ENCODE data around the gene ETFB. TPM values are rescaled to one million over a fixed set of nuclear protein-coding genes. Genes with fewer than 3 reads are reported as not detected.
A peak's percentile ranks its signal among the peaks of the same experiment; 100 is the strongest.

Gene ETFB
- total RNA-seq, 1 donor = 84.3 TPM

DNA sequence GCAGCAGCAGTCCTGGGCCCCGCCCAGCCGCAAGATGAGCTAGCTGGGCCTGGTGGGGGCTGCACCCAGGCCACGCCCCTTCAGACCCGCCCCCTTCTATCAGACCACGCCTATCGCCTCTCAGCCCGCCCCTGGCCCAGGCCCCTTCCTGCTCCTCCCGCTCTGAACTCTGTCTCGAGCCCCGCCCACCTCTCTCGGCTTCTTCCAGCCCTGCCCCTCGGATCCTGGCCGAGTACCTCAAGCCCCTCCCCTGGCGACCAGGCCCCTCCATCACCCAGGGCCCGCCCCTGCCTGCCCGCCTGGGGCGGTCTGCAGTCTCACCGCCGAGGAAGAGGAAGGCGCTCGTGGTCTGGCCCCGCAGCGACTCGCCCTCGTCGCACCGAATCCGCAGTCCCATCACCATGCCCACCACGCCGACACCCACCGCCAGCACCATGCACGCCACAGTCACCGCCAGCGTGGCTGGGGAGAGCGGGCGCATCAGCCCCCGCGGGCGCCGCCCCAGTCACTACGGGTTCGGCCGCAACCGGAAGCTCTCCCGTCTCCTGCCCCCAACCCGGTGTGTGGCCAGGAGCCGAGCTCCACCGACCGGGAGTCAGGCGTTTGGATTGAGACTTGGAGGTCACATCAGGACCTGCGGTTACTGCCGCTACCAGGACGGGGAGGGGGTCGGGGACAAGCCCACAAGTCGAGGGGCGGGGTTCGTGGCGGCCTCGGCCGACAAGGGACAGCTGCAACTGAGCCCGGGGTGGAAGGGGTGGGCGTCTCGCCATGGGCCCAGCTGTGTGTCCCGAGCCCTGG lies 1.6 kb upstream of the ETFB start:
- Histone ChIP-seq H3K4me1 (ENCODE audit: insufficient read depth, low read length) (peaks cover 34% of the 10 kb centered on the region), H3K79me2 (ENCODE audit: insufficient read depth, low read length) (peaks cover 27% of the 10 kb centered on the region), H3K4me2 (ENCODE audit: insufficient read depth, low read length) (peak overlapping the region; percentile 100), H3K27ac (ENCODE audit: low read depth, low read length) (peak overlapping the region; percentile 70), H2AFZ (ENCODE audit: low read length) (peak overlapping the region; percentile 94), H3K36me3 (ENCODE audit: insufficient read depth, low read length) (no peaks in the 10 kb centered on the region), H3K4me3 (ENCODE audit: insufficient read depth, low read length) (peak overlapping the region; percentile 99), H3K27me3 (ENCODE audit: insufficient read depth, low read length) (no peaks in the 10 kb centered on the region), H3K9me3 (ENCODE audit: low read depth, low read length) (no peaks in the 10 kb centered on the region), H4K20me1 (ENCODE audit: insufficient read depth, low read length) (no peaks in the 10 kb centered on the region)
- DNase-seq (ENCODE audit: insufficient read length, low spot score, missing footprints) = peak; percentile 99
- TF ChIP-seq, protein P1, sequence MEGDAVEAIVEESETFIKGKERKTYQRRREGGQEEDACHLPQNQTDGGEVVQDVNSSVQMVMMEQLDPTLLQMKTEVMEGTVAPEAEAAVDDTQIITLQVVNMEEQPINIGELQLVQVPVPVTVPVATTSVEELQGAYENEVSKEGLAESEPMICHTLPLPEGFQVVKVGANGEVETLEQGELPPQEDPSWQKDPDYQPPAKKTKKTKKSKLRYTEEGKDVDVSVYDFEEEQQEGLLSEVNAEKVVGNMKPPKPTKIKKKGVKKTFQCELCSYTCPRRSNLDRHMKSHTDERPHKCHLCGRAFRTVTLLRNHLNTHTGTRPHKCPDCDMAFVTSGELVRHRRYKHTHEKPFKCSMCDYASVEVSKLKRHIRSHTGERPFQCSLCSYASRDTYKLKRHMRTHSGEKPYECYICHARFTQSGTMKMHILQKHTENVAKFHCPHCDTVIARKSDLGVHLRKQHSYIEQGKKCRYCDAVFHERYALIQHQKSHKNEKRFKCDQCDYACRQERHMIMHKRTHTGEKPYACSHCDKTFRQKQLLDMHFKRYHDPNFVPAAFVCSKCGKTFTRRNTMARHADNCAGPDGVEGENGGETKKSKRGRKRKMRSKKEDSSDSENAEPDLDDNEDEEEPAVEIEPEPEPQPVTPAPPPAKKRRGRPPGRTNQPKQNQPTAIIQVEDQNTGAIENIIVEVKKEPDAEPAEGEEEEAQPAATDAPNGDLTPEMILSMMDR (IDR thresholded peaks at IDR 0.05; ENCODE audit: extremely low read depth, low read depth, low read length) = no peak

DNA sequence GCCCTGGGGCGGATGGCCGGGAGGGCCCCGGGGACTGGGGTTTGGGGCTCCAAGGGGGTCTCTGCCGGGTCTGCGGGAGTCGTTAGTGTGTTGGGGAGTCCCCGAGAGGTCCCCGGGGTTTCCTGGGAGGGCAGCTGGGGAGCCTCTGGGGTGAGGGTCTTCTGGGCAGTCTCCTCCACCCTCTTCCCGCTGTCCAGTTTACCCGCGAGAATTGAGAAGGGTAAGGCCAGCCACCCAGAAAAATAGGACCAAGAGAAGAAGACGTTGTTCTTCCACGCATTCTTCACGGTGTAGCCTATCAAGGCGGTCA lies 1.0 kb upstream of the ETFB start:
- H3K9me3 ChIP-seq (ENCODE audit: low read depth, low read length) = no peaks in the 10 kb centered on the region
- TF ChIP-seq, protein P1 (IDR thresholded peaks at IDR 0.05; ENCODE audit: extremely low read depth, low read depth, low read length) = no peak
- peaks cover 39% of the 10 kb centered on the region for H3K4me1 ChIP-seq (ENCODE audit: insufficient read depth, low read length)
- peak overlapping the region; percentile 100 for H3K4me2 ChIP-seq (ENCODE audit: insufficient read depth, low read length)
- no peaks in the 10 kb centered on the region for H4K20me1 ChIP-seq (ENCODE audit: insufficient read depth, low read length)
- H3K79me2 ChIP-seq (ENCODE audit: insufficient read depth, low read length) = peaks cover 30% of the 10 kb centered on the region
- no peaks in the 10 kb centered on the region for H3K27me3 ChIP-seq (ENCODE audit: insufficient read depth, low read length)
- peak overlapping the region; percentile 94 for H2AFZ ChIP-seq (ENCODE audit: low read length)
- H3K4me3 ChIP-seq (ENCODE audit: insufficient read depth, low read length) = peak overlapping the region; percentile 99
- peak; percentile 62 for DNase-seq (ENCODE audit: insufficient read length, low spot score, missing footprints)
- peak overlapping the region; percentile 70 for H3K27ac ChIP-seq (ENCODE audit: low read depth, low read length)
- no peaks in the 10 kb centered on the region for H3K36me3 ChIP-seq (ENCODE audit: insufficient read depth, low read length)

DNA sequence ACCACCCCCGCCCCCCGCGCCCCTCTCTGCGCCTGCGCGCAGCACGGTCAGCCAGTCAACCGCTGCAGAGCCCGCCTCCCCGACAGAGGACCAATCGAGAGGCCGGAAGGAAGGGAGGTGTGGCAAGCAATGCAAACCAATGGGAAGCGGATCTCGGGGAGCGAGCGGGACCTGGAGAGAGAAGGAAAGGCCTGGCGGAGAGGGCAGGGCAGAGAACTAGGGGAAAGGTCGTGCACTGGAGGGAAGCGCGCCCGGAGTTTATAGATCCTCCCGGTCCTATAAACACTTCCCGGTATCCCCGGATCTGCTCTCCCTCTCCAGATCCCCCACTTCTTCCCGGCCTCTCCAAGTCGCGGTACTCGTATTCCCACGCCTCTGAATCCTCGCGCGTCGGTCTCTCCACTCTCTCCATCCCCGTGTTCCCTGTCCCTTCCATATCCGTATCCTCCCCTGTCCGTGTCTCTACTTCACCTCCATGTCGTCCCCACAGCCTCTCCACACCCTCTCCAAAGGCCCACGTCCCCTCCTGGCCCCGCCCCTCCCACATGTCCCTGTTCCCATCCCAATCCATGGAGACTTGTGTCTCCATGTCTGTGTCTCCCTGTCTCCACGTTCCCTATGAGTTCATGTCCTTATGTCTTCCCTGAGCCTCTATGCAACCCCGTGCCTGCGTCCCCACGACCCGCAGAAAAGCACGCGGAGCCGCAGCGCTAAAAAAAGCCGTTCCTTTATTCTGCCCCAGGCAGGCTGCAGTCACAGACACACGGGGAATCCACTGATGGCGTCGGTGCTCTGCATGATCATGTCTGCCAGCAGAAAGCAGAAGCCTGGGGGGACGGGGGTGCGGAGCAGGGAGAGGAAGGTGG lies 434 bp upstream of the ETFB start:
- TF ChIP-seq, protein P1 (IDR thresholded peaks at IDR 0.05; ENCODE audit: extremely low read depth, low read depth, low read length) = no peak
- Histone ChIP-seq H3K4me1 (ENCODE audit: insufficient read depth, low read length) (peaks cover 42% of the 10 kb centered on the region), H3K4me3 (ENCODE audit: insufficient read depth, low read length) (peak overlapping the region; percentile 99), H3K36me3 (ENCODE audit: insufficient read depth, low read length) (no peaks in the 10 kb centered on the region), H3K4me2 (ENCODE audit: insufficient read depth, low read length) (peak overlapping the region; percentile 100), H3K27me3 (ENCODE audit: insufficient read depth, low read length) (no peaks in the 10 kb centered on the region), H4K20me1 (ENCODE audit: insufficient read depth, low read length) (no peaks in the 10 kb centered on the region), H2AFZ (ENCODE audit: low read length) (peak overlapping the region; percentile 94), H3K27ac (ENCODE audit: low read depth, low read length) (peak overlapping the region; percentile 70), H3K9me3 (ENCODE audit: low read depth, low read length) (no peaks in the 10 kb centered on the region), H3K79me2 (ENCODE audit: insufficient read depth, low read length) (peaks cover 35% of the 10 kb centered on the region)
- DNase-seq (ENCODE audit: insufficient read length, low spot score, missing footprints) = peak; percentile 99
